ENCODE results near the gene BLOC1S5.

DNA sequence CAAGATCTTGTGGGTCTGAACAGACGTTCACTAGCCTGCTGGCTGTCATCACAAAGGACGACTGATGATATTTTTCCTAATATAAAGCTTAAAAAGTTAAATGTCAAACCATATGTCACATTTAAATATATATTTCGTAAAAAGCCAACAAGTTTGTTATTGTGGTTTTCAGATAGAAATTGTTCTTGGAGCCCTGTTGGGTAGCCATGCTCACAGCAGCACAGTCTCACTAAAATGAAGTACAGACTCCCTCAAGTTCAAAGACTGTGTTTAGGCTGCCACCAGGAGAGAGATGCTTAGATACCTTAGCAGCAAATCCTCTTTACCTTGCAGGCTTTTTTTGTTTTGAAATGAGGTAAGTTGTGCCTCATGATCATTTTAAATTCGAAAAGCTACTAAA is 20.4 kb upstream of the BLOC1S5 start:
- TF ChIP-seq, protein P1, sequence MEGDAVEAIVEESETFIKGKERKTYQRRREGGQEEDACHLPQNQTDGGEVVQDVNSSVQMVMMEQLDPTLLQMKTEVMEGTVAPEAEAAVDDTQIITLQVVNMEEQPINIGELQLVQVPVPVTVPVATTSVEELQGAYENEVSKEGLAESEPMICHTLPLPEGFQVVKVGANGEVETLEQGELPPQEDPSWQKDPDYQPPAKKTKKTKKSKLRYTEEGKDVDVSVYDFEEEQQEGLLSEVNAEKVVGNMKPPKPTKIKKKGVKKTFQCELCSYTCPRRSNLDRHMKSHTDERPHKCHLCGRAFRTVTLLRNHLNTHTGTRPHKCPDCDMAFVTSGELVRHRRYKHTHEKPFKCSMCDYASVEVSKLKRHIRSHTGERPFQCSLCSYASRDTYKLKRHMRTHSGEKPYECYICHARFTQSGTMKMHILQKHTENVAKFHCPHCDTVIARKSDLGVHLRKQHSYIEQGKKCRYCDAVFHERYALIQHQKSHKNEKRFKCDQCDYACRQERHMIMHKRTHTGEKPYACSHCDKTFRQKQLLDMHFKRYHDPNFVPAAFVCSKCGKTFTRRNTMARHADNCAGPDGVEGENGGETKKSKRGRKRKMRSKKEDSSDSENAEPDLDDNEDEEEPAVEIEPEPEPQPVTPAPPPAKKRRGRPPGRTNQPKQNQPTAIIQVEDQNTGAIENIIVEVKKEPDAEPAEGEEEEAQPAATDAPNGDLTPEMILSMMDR (conservative IDR thresholded peaks at IDR 0.05; ENCODE audit: low read length) = no peak
- no peak for TF ChIP-seq EZH2phosphoT487 (IDR thresholded peaks at IDR 0.05; ENCODE audit: borderline replicate concordance)
